ENCODE measurements around the gene GPRIN2.

GPRIN2 gene

GRCh38 chr10:46528171-46528671, 28.2 kb downstream of the GPRIN2 start:
- no peaks in the 10 kb centered on the region for H3K36me3 ChIP-seq (ENCODE audit: insufficient read depth, low read depth, low read length)
- no peaks in the 10 kb centered on the region for H3K27me3 ChIP-seq (ENCODE audit: insufficient read depth, low read length)
- H3K9ac ChIP-seq (ENCODE audit: low read depth, low read length) = no peak overlapping the region
- H3K27ac ChIP-seq (ENCODE audit: low read length) = no peak overlapping the region
- H3K9me3 ChIP-seq (ENCODE audit: insufficient read depth, low read depth, low read length) = no peaks in the 10 kb centered on the region
- H3K4me1 ChIP-seq (ENCODE audit: insufficient read depth, low read length) = no peaks in the 10 kb centered on the region
- H3K4me3 ChIP-seq (ENCODE audit: low read length) = no peak overlapping the region

GRCh38 chr10:46527241-46527811, 29.1 kb downstream of the GPRIN2 start:
- no peaks in the 10 kb centered on the region for H3K27me3 ChIP-seq (ENCODE audit: insufficient read depth, low read length)
- H3K4me1 ChIP-seq (ENCODE audit: insufficient read depth, low read length) = no peaks in the 10 kb centered on the region
- H3K27ac ChIP-seq (ENCODE audit: low read length) = no peak overlapping the region
- no peaks in the 10 kb centered on the region for H3K36me3 ChIP-seq (ENCODE audit: insufficient read depth, low read depth, low read length)
- H3K4me3 ChIP-seq (ENCODE audit: low read length) = no peak overlapping the region
- H3K9ac ChIP-seq (ENCODE audit: low read depth, low read length) = no peak overlapping the region
- no peaks in the 10 kb centered on the region for H3K9me3 ChIP-seq (ENCODE audit: insufficient read depth, low read depth, low read length)

- Histone ChIP-seq H3K9ac (ENCODE audit: low read depth, low read length) (no peak overlapping the region), H3K4me1 (ENCODE audit: insufficient read depth, low read length) (no peaks in the 10 kb centered on the region), H3K36me3 (ENCODE audit: insufficient read depth, low read depth, low read length) (no peaks in the 10 kb centered on the region), H3K9me3 (ENCODE audit: insufficient read depth, low read depth, low read length) (no peaks in the 10 kb centered on the region), H3K27me3 (ENCODE audit: insufficient read depth, low read length) (no peaks in the 10 kb centered on the region), H3K27ac (ENCODE audit: low read length) (no peak overlapping the region), H3K4me3 (ENCODE audit: low read length) (no peak overlapping the region)
These were observed 29.8 kb downstream of the GPRIN2 start for GRCh38 chr10:46526682-46527038.

- no peaks in the 10 kb centered on the region for H3K9me3 ChIP-seq (ENCODE audit: insufficient read depth, low read depth, low read length)
- H3K9ac ChIP-seq (ENCODE audit: low read depth, low read length) = no peak overlapping the region
- no peaks in the 10 kb centered on the region for H3K27me3 ChIP-seq (ENCODE audit: insufficient read depth, low read length)
- H3K4me3 ChIP-seq (ENCODE audit: low read length) = no peak overlapping the region
- no peaks in the 10 kb centered on the region for H3K4me1 ChIP-seq (ENCODE audit: insufficient read depth, low read length)
- no peak overlapping the region for H3K27ac ChIP-seq (ENCODE audit: low read length)
- no peaks in the 10 kb centered on the region for H3K36me3 ChIP-seq (ENCODE audit: insufficient read depth, low read depth, low read length)
These were observed 30.4 kb downstream of the GPRIN2 start for GRCh38 chr10:46525824-46526681.

- no peaks in the 10 kb centered on the region for H3K36me3 ChIP-seq (ENCODE audit: insufficient read depth, low read depth, low read length)
- H3K27me3 ChIP-seq (ENCODE audit: insufficient read depth, low read length) = no peaks in the 10 kb centered on the region
- H3K4me1 ChIP-seq (ENCODE audit: insufficient read depth, low read length) = no peaks in the 10 kb centered on the region
- no peak overlapping the region for H3K9ac ChIP-seq (ENCODE audit: low read depth, low read length)
- H3K4me3 ChIP-seq (ENCODE audit: low read length) = no peak overlapping the region
- no peak overlapping the region for H3K27ac ChIP-seq (ENCODE audit: low read length)
- H3K9me3 ChIP-seq (ENCODE audit: insufficient read depth, low read depth, low read length) = no peaks in the 10 kb centered on the region
These were observed 31.2 kb downstream of the GPRIN2 start for GRCh38 chr10:46525177-46525823.

- H3K9me3 ChIP-seq (ENCODE audit: insufficient read depth, low read depth, low read length) = no peaks in the 10 kb centered on the region
- H3K36me3 ChIP-seq (ENCODE audit: insufficient read depth, low read depth, low read length) = no peaks in the 10 kb centered on the region
- no peak overlapping the region for H3K4me3 ChIP-seq (ENCODE audit: low read length)
- no peak overlapping the region for H3K9ac ChIP-seq (ENCODE audit: low read depth, low read length)
- no peak overlapping the region for H3K27ac ChIP-seq (ENCODE audit: low read length)
- no peaks in the 10 kb centered on the region for H3K27me3 ChIP-seq (ENCODE audit: insufficient read depth, low read length)
- no peaks in the 10 kb centered on the region for H3K4me1 ChIP-seq (ENCODE audit: insufficient read depth, low read length)
These were observed 31.8 kb downstream of the GPRIN2 start for GRCh38 chr10:46524472-46525176.

- Histone ChIP-seq H3K9ac (ENCODE audit: low read depth, low read length) (no peak overlapping the region), H3K4me3 (ENCODE audit: low read length) (no peak overlapping the region), H3K4me1 (ENCODE audit: insufficient read depth, low read length) (no peaks in the 10 kb centered on the region), H3K27ac (ENCODE audit: low read length) (no peak overlapping the region), H3K27me3 (ENCODE audit: insufficient read depth, low read length) (no peaks in the 10 kb centered on the region), H3K36me3 (ENCODE audit: insufficient read depth, low read depth, low read length) (no peaks in the 10 kb centered on the region), H3K9me3 (ENCODE audit: insufficient read depth, low read depth, low read length) (no peaks in the 10 kb centered on the region)
These were observed 32.4 kb downstream of the GPRIN2 start for GRCh38 chr10:46523962-46524471.

- Histone ChIP-seq H3K9ac (ENCODE audit: low read depth, low read length) (no peak overlapping the region), H3K9me3 (ENCODE audit: insufficient read depth, low read depth, low read length) (no peaks in the 10 kb centered on the region), H3K27me3 (ENCODE audit: insufficient read depth, low read length) (no peaks in the 10 kb centered on the region), H3K27ac (ENCODE audit: low read length) (no peak overlapping the region), H3K36me3 (ENCODE audit: insufficient read depth, low read depth, low read length) (no peaks in the 10 kb centered on the region), H3K4me1 (ENCODE audit: insufficient read depth, low read length) (no peaks in the 10 kb centered on the region), H3K4me3 (ENCODE audit: low read length) (no peak overlapping the region)
These were observed 33.1 kb downstream of the GPRIN2 start for GRCh38 chr10:46523119-46523961.

GRCh38 chr10:46522295-46523118, 34.0 kb downstream of the GPRIN2 start:
- Histone ChIP-seq H3K9me3 (ENCODE audit: insufficient read depth, low read depth, low read length) (no peaks in the 10 kb centered on the region), H3K27ac (ENCODE audit: low read length) (no peak overlapping the region), H3K36me3 (ENCODE audit: insufficient read depth, low read depth, low read length) (no peaks in the 10 kb centered on the region), H3K4me3 (ENCODE audit: low read length) (no peak overlapping the region), H3K9ac (ENCODE audit: low read depth, low read length) (no peak overlapping the region), H3K27me3 (ENCODE audit: insufficient read depth, low read length) (no peaks in the 10 kb centered on the region), H3K4me1 (ENCODE audit: insufficient read depth, low read length) (no peaks in the 10 kb centered on the region)

- Histone ChIP-seq H3K4me1 (ENCODE audit: insufficient read depth, low read length) (no peaks in the 10 kb centered on the region), H3K9ac (ENCODE audit: low read depth, low read length) (no peak overlapping the region), H3K9me3 (ENCODE audit: insufficient read depth, low read depth, low read length) (no peaks in the 10 kb centered on the region), H3K36me3 (ENCODE audit: insufficient read depth, low read depth, low read length) (no peaks in the 10 kb centered on the region), H3K27me3 (ENCODE audit: insufficient read depth, low read length) (no peaks in the 10 kb centered on the region), H3K27ac (ENCODE audit: low read length) (no peak overlapping the region), H3K4me3 (ENCODE audit: low read length) (no peak overlapping the region)
These were observed 35.5 kb downstream of the GPRIN2 start for GRCh38 chr10:46520941-46521340.

All from iPS-20b (cell line).